Measurements from ENCODE around the gene DAZ4. TPM values are rescaled to one million over a fixed set of nuclear protein-coding genes. Genes with fewer than 3 reads are reported as not detected.
"Not testable (repeated sequence)": the region's sequence is repeated elsewhere in the genome, so short reads cannot be mapped to it uniquely, and the experiment has no call there.

Gene DAZ4
- not detected in 2 replicates for total RNA-seq

- not testable (repeated sequence) for H3K36me3 ChIP-seq (ENCODE audit: control insufficient read depth, insufficient read depth, low read length); H3K27me3 ChIP-seq (ENCODE audit: control insufficient read depth, insufficient read depth, low read length); H3K4me3 ChIP-seq (ENCODE audit: low read depth, low read length); DNase-seq (ENCODE audit: low read depth)
These were observed at the start of gene DAZ4 for GRCh38 chrY:24833619-24834018. TSS of gene DAZ4 (plus strand) at chrY:24833919. CDS start at chrY:24834127, 208 bp downstream.

GRCh38 chrY:24813293-24813692 is 20.4 kb upstream of the DAZ4 start, which contains the start of gene DAZ3:
TSS of gene DAZ3 (minus strand) at chrY:24813393. CDS start at chrY:24813185, 208 bp downstream.
- DNase-seq (ENCODE audit: low read depth); H3K4me3 ChIP-seq (ENCODE audit: low read depth, low read length); H3K27me3 ChIP-seq (ENCODE audit: control insufficient read depth, insufficient read depth, low read length); H3K36me3 ChIP-seq (ENCODE audit: control insufficient read depth, insufficient read depth, low read length): not testable (repeated sequence)

GRCh38 chrY:24821836-24822235 is 11.9 kb upstream of the DAZ4 start:
- H3K4me3 ChIP-seq (ENCODE audit: low read depth, low read length); DNase-seq (ENCODE audit: low read depth); H3K27me3 ChIP-seq (ENCODE audit: control insufficient read depth, insufficient read depth, low read length); H3K36me3 ChIP-seq (ENCODE audit: control insufficient read depth, insufficient read depth, low read length): not testable (repeated sequence)

- H3K4me3 ChIP-seq (ENCODE audit: low read depth, low read length); H3K27me3 ChIP-seq (ENCODE audit: control insufficient read depth, insufficient read depth, low read length); DNase-seq (ENCODE audit: low read depth); H3K36me3 ChIP-seq (ENCODE audit: control insufficient read depth, insufficient read depth, low read length): not testable (repeated sequence)
These were observed 9.4 kb upstream of the DAZ4 start for GRCh38 chrY:24824184-24824879.

- not testable (repeated sequence) for H3K27me3 ChIP-seq (ENCODE audit: control insufficient read depth, insufficient read depth, low read length); H3K4me3 ChIP-seq (ENCODE audit: low read depth, low read length); H3K36me3 ChIP-seq (ENCODE audit: control insufficient read depth, insufficient read depth, low read length); DNase-seq (ENCODE audit: low read depth)
These were observed 8.7 kb upstream of the DAZ4 start for GRCh38 chrY:24825069-24825468.

Other genes starting within 250 kb of the DAZ4 start
- gene BPY2B, start 215.9 kb upstream of the DAZ4 start, total RNA-seq = not detected in 2 replicates
- not detected in 2 replicates for gene DAZ3, start 20.5 kb upstream of the DAZ4 start, total RNA-seq
- gene BPY2C, start 218.2 kb downstream of the DAZ4 start, total RNA-seq = not detected in 2 replicates